Smooth muscle cell (in vitro differentiated cells): ENCODE data around the gene AKAP14. TPM values are rescaled to one million over a fixed set of nuclear protein-coding genes. Genes with fewer than 3 reads are reported as not detected.

Source experiments
- DNase-seq: peaks from one replicate; lab custom pipeline; 2025; ENCODE audit not compliant: unreplicated experiment; lab: John Stamatoyannopoulos, UW
- H2AFZ ChIP-seq: fragments of 200-600 bp; sonication (generic); 2 replicates; pipeline ENCODE4 v1.6.0; 2016; ENCODE audit warnings: antibody characterized with exemption, low read depth, mild to moderate bottlenecking
- H3F3A ChIP-seq: fragments of 200-600 bp; sonication (generic); 2 replicates; pipeline ENCODE4 v1.6.0; 2017; ENCODE audit warnings: antibody characterized with exemption, low read depth
- H3K27ac ChIP-seq: fragments of 200-600 bp; sonication (generic); 2 replicates; pipeline ENCODE4 v1.5.1; 2016; ENCODE audit warnings: low read depth, mild to moderate bottlenecking
- H3K27me3 ChIP-seq: fragments of 200-600 bp; sonication (generic); 2 replicates; pipeline ENCODE4 v1.6.1; 2016; ENCODE audit warnings: low read depth, mild to moderate bottlenecking
- H3K36me3 ChIP-seq: fragments of 200-600 bp; sonication (generic); 2 replicates; pipeline ENCODE4 v1.5.1; 2016; ENCODE audit warnings: low read depth
- H3K4me1 ChIP-seq: fragments of 200-600 bp; sonication (generic); 2 replicates; pipeline ENCODE4 v1.5.1; 2016; ENCODE audit warnings: low read depth
- H3K4me2 ChIP-seq: fragments of 200-600 bp; sonication (generic); 2 replicates; pipeline ENCODE4 v1.6.0; 2016; ENCODE audit warnings: mild to moderate bottlenecking
- H3K4me3 ChIP-seq: fragments of 200-600 bp; sonication (generic); 2 replicates; pipeline ENCODE4 v1.5.1; 2016; ENCODE audit warnings: mild to moderate bottlenecking
- H3K79me2 ChIP-seq: fragments of 200-600 bp; sonication (generic); 2 replicates; pipeline ENCODE4 v1.6.0; 2016; ENCODE audit warnings: low read depth, mild to moderate bottlenecking
- H3K9ac ChIP-seq: fragments of 200-600 bp; sonication (generic); 2 replicates; pipeline ENCODE4 v1.6.0; 2016; ENCODE audit warnings: low read depth
- H3K9me3 ChIP-seq: fragments of 200-600 bp; sonication (generic); replicated peaks from 2 replicates; pipeline ENCODE4 v1.5.1; 2016; ENCODE audit warnings: low read depth
- H4K20me1 ChIP-seq: fragments of 200-600 bp; sonication (generic); 2 replicates; pipeline ENCODE4 v1.6.0; 2016; ENCODE audit warnings: low read depth
- CTCF ChIP-seq: fragments of 200-600 bp; sonication (generic); IDR thresholded peaks from 2 replicates; pipeline ENCODE4 v1.5.1; 2017; ENCODE audit warnings: borderline replicate concordance, mild to moderate bottlenecking, antibody characterized with exemption; ENCODE audit not compliant: insufficient read depth, poor library complexity, severe bottlenecking
- WGBS: methylation state at CpG from one replicate; pipeline ENCODE4 v1.1.7; 2016; ENCODE audit warnings: low lambda C conversion rate; 5-methylcytosine and 5-hydroxymethylcytosine counted together
- polyA plus RNA-seq: library from polyadenylated mRNA; unstranded; fragments of >200 nt; fragmentation: Nextera tagmentation; extraction: Ambion mirVana; gene quantifications from 2 replicates; pipeline ENCODE4 v1.2.1, GENCODE V29; 2016
- total RNA-seq: library from RNA; depleted of rRNA; stranded (reverse); fragments of >200 nt; gene quantifications from 2 replicates; pipeline ENCODE4 v1.2.3, GENCODE V29; 2014

The AKAP14 gene
- total RNA-seq (not detected in 2 replicates), polyA plus RNA-seq (0.40 and 2.1 TPM in 2 replicates)

GRCh38 chrX:119895843-119896326, at the start of gene AKAP14:
AKAP14 (plus strand) TSS chrX:119895893; CDS start chrX:119903224, 7,331 bp downstream.
- H2AFZ ChIP-seq: no peak within 1 kb of the TSS
- H3K4me3 ChIP-seq: no peak within 1 kb of the TSS
- DNase-seq: no peak
- no peaks in the 10 kb centered on the region for H3K36me3 ChIP-seq
- no peak within 1 kb of the TSS for H3K9ac ChIP-seq
- H3K4me2 ChIP-seq: no peak within 1 kb of the TSS
- no peak within 1 kb of the TSS for H3K27ac ChIP-seq
- H3K27me3 ChIP-seq: no peaks in the 10 kb centered on the region
- no peak for TF ChIP-seq CTCF
- H3K79me2 ChIP-seq: no peaks in the 10 kb centered on the region
- WGBS: 78% methylated on average over 4 of the region's 4 CpGs
- H3K4me1 ChIP-seq: no peaks in the 10 kb centered on the region
- no peaks in the 10 kb centered on the region for H4K20me1 ChIP-seq
- no peaks in the 10 kb centered on the region for H3F3A ChIP-seq
- H3K9me3 ChIP-seq: no peaks in the 10 kb centered on the region

DNA sequence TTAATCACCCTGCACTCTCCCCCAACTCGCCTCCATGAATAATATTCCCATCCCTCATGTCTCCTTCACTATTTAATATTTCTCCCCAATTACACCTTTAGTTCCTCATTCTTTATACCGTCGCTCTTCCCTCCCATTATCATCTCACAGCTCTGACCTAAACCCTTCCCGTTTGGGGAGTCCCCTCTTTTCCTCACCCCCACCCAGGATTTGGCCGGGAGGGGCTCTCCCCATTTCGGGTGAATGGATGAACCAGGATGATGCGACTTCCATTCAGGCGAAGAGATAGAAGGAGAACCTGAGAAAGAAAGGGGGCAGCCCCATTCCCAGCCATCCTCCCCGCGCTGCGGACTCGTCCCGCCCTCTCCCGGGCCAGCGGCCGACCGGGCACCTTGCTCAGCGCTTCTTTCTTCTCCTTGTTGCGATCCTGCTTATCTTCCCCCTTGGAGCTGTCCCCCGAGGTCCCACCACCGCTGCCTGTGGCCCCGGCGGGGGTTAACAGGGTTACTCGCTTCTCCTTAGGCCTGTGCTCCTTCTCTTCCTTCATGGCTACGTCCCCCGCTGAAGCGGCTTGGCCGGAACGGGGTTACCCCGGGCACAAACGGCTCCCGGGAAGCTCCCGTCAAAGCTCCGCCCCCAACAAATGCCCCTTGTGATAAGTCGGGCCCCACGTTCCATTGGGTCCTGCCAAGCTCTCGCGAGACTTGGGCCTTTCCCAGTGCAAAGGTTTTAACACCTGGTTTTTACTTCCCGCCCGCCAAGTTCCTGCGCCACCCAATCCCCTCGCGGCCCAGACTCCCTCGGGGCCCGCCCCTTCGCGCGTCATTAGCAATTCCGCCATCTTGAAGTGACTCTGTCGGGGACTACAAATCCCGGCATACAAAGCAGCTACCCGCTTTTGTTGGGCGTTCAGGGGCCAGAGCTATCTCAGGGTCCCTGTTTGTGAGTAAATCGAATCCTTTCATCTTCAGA, 43.0 kb upstream of the AKAP14 start, which contains the start of gene UPF3B:
Gene UPF3B, minus strand, starts transcription at position 582 of the 972 bp plus-strand sequence. Its CDS starts 35 bp downstream, at position 547.
- Histone ChIP-seq H3K27ac (peak within 1 kb of the TSS; percentile 65), H2AFZ (peak within 1 kb of the TSS; percentile 89), H4K20me1 (no peaks in the 10 kb centered on the region), H3K4me1 (no peaks in the 10 kb centered on the region), H3K4me2 (peak within 1 kb of the TSS; percentile 87), H3K4me3 (peak within 1 kb of the TSS; percentile 73), H3K27me3 (no peaks in the 10 kb centered on the region), H3K9me3 (no peaks in the 10 kb centered on the region), H3K79me2 (peaks cover 15% of the 10 kb centered on the region), H3K9ac (peak within 1 kb of the TSS; percentile 72), H3F3A (no peaks in the 10 kb centered on the region), H3K36me3 (no peaks in the 10 kb centered on the region)
- WGBS: 32% methylated on average over 54 of the region's 54 CpGs
- peak; percentile 65 for DNase-seq
- no peak for TF ChIP-seq CTCF

DNA sequence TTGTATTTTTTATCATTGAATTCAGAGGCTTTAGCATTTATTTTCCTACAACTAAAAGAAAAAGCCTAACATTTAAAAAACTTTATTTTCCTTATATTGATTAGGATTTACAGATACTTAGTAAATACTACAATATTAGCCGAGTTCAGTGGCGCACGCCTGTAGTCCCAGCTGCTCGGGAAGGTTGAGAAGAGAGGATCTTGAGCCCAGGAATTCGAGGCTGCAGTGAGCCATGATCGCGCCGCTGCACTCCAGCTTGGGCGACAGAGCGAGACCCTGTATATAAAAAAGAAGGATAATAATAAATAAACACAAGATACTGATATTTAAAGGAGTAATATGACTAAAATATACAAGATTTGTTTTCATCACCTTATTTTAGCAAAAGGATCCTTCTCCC, 42.2 kb upstream of the AKAP14 start:
- no peak for TF ChIP-seq CTCF
- WGBS: 62% methylated on average over 10 of the region's 10 CpGs
- H3K27ac ChIP-seq: peak overlapping the region; percentile 44
- H4K20me1 ChIP-seq: no peaks in the 10 kb centered on the region
- H3K4me1 ChIP-seq: no peaks in the 10 kb centered on the region
- H3K4me3 ChIP-seq: peak overlapping the region; percentile 73
- H3F3A ChIP-seq: no peaks in the 10 kb centered on the region
- H2AFZ ChIP-seq: peak overlapping the region; percentile 66
- peaks cover 15% of the 10 kb centered on the region for H3K79me2 ChIP-seq
- no peaks in the 10 kb centered on the region for H3K36me3 ChIP-seq
- peak overlapping the region; percentile 85 for H3K4me2 ChIP-seq
- H3K9me3 ChIP-seq: no peaks in the 10 kb centered on the region
- no peaks in the 10 kb centered on the region for H3K27me3 ChIP-seq
- DNase-seq: no peak
- peak overlapping the region; percentile 72 for H3K9ac ChIP-seq
